ENCODE data around the gene MANBA. TPM values are rescaled to one million over a fixed set of nuclear protein-coding genes. Genes with fewer than 3 reads are reported as not detected.
A peak's percentile ranks its signal among the peaks of the same experiment; 100 is the strongest.

The MANBA gene
- total and polyA plus RNA-seq, 2 of the 4 experiments (the other 2 are of a cell fraction), result 11.5 to 17.2 TPM

DNA sequence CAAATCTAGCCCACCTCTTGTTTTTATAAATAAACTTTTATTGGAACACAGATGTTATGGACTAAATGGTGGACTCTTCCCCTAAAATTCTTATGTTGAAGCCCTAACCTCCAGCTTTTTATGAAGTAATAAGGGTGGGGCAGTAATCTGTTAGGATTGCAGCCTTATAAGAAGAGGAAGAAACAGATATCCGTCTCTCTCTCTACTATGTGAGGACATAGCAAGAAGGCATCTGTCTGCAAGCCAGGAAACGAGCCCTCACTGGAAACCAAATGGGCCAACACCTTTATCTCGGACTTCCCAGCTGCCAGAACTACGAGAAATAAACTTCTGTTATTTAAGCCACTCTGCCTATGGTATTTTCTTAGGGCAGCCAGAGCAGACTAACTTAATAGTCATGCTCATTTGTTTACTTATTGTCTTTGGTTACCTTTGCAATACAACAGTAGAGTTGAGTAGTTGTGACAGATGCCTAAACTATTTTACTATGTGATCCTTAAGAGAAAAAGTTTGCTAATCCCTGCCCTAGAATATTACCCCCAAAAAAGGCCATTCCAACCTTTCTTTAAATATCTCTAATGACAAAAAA, 67.4 kb downstream of the MANBA start:
- dilution Hi-C loops (cut with HindIII; ENCODE audit: low sequenced_read_pairs, unreplicated experiment) (no loop called here), intact Hi-C loops (cut with micrococcal nuclease) (no loop called here), in situ Hi-C loops (cut with MboI; ENCODE audit: low sequenced_read_pairs) (no loop called here)
- peak overlapping the region; percentile 14; the same call in 1 of the 2 replicates for H2BK20ac ChIP-seq (ENCODE audit: low read depth, low read length)
- H3K9me1 ChIP-seq (ENCODE audit: insufficient read depth, low read length), result peaks cover 12% of the 10 kb centered on the region; the same call in 1 of the 2 replicates
- H4K5ac ChIP-seq (ENCODE audit: low read depth, low read length), result no peak overlapping the region
- peak overlapping the region; percentile 64; the same call in 1 of the 2 replicates for H4K91ac ChIP-seq (ENCODE audit: insufficient read depth, low read depth, low read length)
- no peak overlapping the region for H3K14ac ChIP-seq (replicated peaks; ENCODE audit: low read depth, low read length)
- H4K8ac ChIP-seq (ENCODE audit: low read depth in 2 of 2, low read length in 2 of 2), result no peak overlapping the region
- H3K4me1 ChIP-seq (ENCODE audit: control insufficient read depth, insufficient read depth, low read length), result peaks cover 8% of the 10 kb centered on the region
- no peak overlapping the region for H2BK5ac ChIP-seq (ENCODE audit: low read depth, low read length, poor library complexity, severe bottlenecking)
- H3K9me3 ChIP-seq (ENCODE audit: control insufficient read depth, insufficient read depth, low read length), result no peaks in the 10 kb centered on the region
- no peak overlapping the region for H2AK9ac ChIP-seq (replicated peaks; ENCODE audit: low read depth, low read length, poor library complexity)
- H3K18ac ChIP-seq (ENCODE audit: low read depth, low read length), result 0 out of 2 replicates have a peak overlapping the region, but pooled peaks have one; percentile 0
- CTCF ChIA-PET, result interaction anchor here (1.1 kb wide), 1 partner anchor 20 kb away, joined by 3 read pairs; no protein-coding TSS in a partner anchor
- no peak overlapping the region for H3K56ac ChIP-seq (ENCODE audit: extremely low read depth, insufficient read depth, low read length)
- no peak overlapping the region for H3K9ac ChIP-seq (ENCODE audit: low read depth, low read length)
- H3K79me1 ChIP-seq (ENCODE audit: low read depth in 1 of 2, low read length in 2 of 2), result 0 out of 4 replicates have a peak, but pooled peaks cover 0 to under 1% of the 10 kb centered on the region in 2 experiments
- H3K36me3 ChIP-seq (ENCODE audit: control insufficient read depth, insufficient read depth, low read length), result peaks cover 2% of the 10 kb centered on the region; the same call in 1 of the 2 replicates
- ATAC-seq (ENCODE audit: low read depth) (peak; percentile 54), DNase-seq (peak; percentile 67)
- peak overlapping the region; percentile 75; the same call in 1 of the 2 replicates for H2BK120ac ChIP-seq (ENCODE audit: low read depth, low read length)
- no peak overlapping the region for H2BK15ac ChIP-seq (ENCODE audit: low read depth, low read length)
- H3K27me3 ChIP-seq (ENCODE audit: control insufficient read depth, insufficient read depth, low read length), result no peaks in the 10 kb centered on the region
- no peak overlapping the region for H3K23ac ChIP-seq (ENCODE audit: low read depth, low read length)
- H2AK5ac ChIP-seq (ENCODE audit: low read depth, low read length), result no peak overlapping the region
- BruUV-seq (replicated peaks), result no TSS peak
- TF ChIP-seq MAFK (IDR thresholded peaks at IDR 0.05; ENCODE audit: low read depth, low read length) (no peak), RCOR1 (IDR thresholded peaks at IDR 0.05; ENCODE audit: insufficient replicate concordance, low read length) (no peak), FOS (IDR thresholded peaks at IDR 0.05; ENCODE audit: low read depth, low read length) (no peak), CEBPB (IDR thresholded peaks at IDR 0.05; ENCODE audit: low read depth, low read length) (0 out of 2 replicates have a peak, but pooled peaks have one; percentile 5), SMC3 (IDR thresholded peaks at IDR 0.05; ENCODE audit: low read depth, low read length) (no peak)
- no peak overlapping the region for H3K4me3 ChIP-seq (ENCODE audit: insufficient read depth, low read depth, low read length)
- H3K4ac ChIP-seq (ENCODE audit: low read depth, low read length), result peak overlapping the region; percentile 0; the same call in 1 of the 2 replicates
- POLR2A ChIA-PET (ENCODE audit: unreplicated experiment), result interaction anchor here (0.6 to 0.9 kb wide), 3 partner anchors 42 to 67 kb away, joined by 3 to 4 read pairs (median 3); partner anchors contain the start of gene MANBA
- no CpG with 5 or more reads among the region's 4 CpGs for WGBS, 2 experiments (ENCODE audit: extremely low coverage in 2 of 2, insufficient read length in 1 of 2)
- no peak overlapping the region for H2AFZ ChIP-seq (replicated peaks; ENCODE audit: low read length, poor library complexity)
- no peak overlapping the region for H3K4me2 ChIP-seq (ENCODE audit: low read depth, low read length)
- H4K20me1 ChIP-seq (ENCODE audit: insufficient read depth, low read length), result no peaks in the 10 kb centered on the region
- peak overlapping the region; percentile 7; the same call in 1 of the 2 replicates for H3K27ac ChIP-seq (ENCODE audit: insufficient read depth, low read length)
